ENCODE data around the gene SYNPR.

Gene SYNPR

DNA sequence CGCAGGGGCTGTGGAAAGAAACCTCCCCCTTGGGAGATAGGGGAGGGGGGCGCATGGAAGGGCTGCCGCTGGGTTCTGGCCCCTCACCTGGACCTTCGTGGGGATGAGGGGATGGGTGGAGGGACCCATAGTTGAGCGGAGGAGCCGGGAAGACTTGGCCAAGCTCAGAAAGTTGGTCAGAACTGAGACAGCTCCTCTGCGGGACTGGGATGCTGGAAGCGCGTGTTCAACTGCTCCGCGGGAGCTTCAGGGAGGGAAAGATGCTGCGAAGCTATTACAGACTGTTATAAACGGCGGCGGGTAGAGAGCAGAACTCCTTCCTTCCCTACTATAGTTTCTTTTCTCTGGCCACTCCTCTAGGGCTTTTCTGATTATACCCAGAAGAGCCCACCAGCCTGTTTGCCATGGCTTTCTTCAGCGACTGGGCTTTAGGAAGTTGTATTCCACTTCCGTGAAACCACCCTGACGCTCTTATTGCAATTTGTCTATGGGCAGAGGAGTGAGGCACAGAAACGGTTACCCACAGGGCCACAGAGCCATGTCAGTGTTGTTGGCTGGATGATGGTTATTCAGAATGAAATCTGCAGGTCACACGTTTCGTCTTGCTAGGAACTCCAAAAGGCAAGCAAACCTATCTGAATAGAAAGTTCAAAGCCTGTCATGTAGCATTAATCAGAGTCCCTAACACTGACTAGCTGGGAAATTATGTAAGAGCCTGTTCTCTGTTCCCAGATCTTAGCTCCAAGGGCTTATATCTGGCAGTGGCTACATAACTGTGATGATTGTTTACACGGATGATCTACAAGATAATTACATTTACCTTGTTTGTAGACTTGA lies 1.1 kb downstream of the SYNPR start:
- H3K27me3 ChIP-seq (ENCODE audit: low read depth) = peaks cover 40% of the 10 kb centered on the region
- in situ Hi-C loops (cut with MboI; ENCODE audit: low sequenced_read_pairs) = no loop called here
- DNase-seq (ENCODE audit: low spot score in 2 of 2) = no peak
- no peaks in the 10 kb centered on the region for H3K4me1 ChIP-seq
- no peaks in the 10 kb centered on the region for H3K36me3 ChIP-seq (replicated peaks)
- no peaks in the 10 kb centered on the region for H3K9me3 ChIP-seq
- H3K4me3 ChIP-seq = no peak overlapping the region

DNA sequence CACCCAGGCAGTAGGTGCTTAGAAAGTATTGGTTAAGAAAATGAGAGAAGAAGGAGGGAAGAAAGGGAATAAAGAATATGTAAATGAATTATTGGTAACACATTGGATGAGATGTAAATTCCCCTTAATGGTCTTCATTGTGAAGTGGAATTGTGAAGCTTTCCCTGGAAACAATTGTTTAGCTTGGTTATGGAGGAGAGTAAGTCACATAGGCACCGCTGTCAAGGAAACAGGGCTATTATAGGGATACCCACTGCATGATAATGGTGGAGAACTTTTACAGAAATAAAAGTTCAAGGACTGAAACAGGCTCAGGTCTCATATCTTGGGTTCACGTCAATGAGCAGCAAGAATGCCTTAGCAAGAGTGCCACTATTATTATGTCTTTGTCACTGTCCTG lies 9.5 kb downstream of the SYNPR start:
- H3K36me3 ChIP-seq (replicated peaks) = no peaks in the 10 kb centered on the region
- no peaks in the 10 kb centered on the region for H3K9me3 ChIP-seq
- no peak for DNase-seq (ENCODE audit: low spot score in 2 of 2)
- no peaks in the 10 kb centered on the region for H3K27me3 ChIP-seq (ENCODE audit: low read depth)
- in situ Hi-C loops (cut with MboI; ENCODE audit: low sequenced_read_pairs) = no loop called here
- no peaks in the 10 kb centered on the region for H3K4me1 ChIP-seq
- H3K4me3 ChIP-seq = no peak overlapping the region

DNA sequence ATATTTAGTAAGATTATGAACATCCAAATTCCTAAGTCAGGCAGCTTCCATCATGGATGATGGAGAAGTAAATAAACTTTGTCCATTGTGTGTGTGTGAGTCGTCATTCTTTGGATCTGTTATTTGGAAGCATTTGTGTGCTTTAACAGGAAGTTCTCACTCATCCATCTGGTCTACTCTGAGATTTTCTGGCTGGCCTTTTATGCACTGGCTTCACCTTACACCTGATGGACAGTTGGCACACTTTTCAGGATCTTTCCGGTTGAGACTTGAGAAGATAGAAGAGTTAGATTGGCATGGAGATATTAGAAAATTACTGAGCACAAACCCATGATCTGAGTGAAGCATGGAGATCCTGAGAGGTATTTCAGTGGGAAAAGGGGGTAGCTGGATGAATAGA lies 12.6 kb downstream of the SYNPR start:
- Histone ChIP-seq H3K27me3 (ENCODE audit: low read depth) (no peaks in the 10 kb centered on the region), H3K4me1 (no peaks in the 10 kb centered on the region), H3K9me3 (no peaks in the 10 kb centered on the region), H3K36me3 (replicated peaks) (no peaks in the 10 kb centered on the region), H3K4me3 (no peak overlapping the region)
- no peak for DNase-seq (ENCODE audit: low spot score in 2 of 2)
- in situ Hi-C loops (cut with MboI; ENCODE audit: low sequenced_read_pairs) = no loop called here

DNA sequence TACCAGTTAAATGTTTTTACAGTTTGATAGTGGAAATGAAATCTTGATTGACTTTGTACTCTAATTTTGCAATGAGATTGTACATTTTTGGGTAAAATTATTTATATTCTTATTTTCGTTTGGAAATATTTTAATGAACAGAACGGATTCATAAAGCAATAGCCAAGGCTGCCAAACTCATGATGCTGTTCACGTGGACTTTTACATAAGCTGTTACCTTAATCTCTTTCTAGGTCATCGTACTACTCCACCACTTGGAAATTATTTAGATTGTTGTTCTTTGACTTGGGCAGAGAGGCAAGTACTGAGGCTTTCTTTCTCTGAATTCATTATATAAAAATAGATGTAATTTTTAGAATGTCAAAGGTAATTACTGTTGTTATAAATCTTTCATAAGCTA lies 16.2 kb downstream of the SYNPR start:
- no peaks in the 10 kb centered on the region for H3K9me3 ChIP-seq
- H3K4me3 ChIP-seq = no peak overlapping the region
- no peaks in the 10 kb centered on the region for H3K27me3 ChIP-seq (ENCODE audit: low read depth)
- H3K4me1 ChIP-seq = no peaks in the 10 kb centered on the region
- no peaks in the 10 kb centered on the region for H3K36me3 ChIP-seq (replicated peaks)
- DNase-seq (ENCODE audit: low spot score in 2 of 2) = no peak
- in situ Hi-C loops (cut with MboI; ENCODE audit: low sequenced_read_pairs) = no loop called here

DNA sequence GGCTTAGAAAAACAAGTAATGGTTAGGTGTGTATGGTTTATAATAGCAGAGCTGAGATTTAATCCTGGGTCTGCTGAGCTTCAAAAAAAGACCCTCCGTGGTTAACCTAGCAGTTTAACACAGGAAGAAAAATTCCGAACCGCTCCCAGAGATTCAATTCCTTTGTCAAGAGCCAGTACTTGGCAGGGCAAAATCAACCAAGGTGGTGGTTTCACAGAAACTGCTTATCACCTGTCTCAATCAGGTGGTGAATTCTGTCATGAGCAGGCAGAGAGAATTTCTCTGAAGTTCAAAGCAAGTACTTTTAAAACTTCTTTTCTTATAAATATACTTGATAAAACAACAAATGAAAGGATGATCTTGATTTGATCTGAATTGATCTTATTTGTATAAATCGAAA lies 17.2 kb downstream of the SYNPR start:
- DNase-seq (ENCODE audit: low spot score in 2 of 2) = no peak
- no peaks in the 10 kb centered on the region for H3K9me3 ChIP-seq
- no peak overlapping the region for H3K4me3 ChIP-seq
- no peaks in the 10 kb centered on the region for H3K4me1 ChIP-seq
- H3K27me3 ChIP-seq (ENCODE audit: low read depth) = no peaks in the 10 kb centered on the region
- in situ Hi-C loops (cut with MboI; ENCODE audit: low sequenced_read_pairs) = no loop called here
- no peaks in the 10 kb centered on the region for H3K36me3 ChIP-seq (replicated peaks)

DNA sequence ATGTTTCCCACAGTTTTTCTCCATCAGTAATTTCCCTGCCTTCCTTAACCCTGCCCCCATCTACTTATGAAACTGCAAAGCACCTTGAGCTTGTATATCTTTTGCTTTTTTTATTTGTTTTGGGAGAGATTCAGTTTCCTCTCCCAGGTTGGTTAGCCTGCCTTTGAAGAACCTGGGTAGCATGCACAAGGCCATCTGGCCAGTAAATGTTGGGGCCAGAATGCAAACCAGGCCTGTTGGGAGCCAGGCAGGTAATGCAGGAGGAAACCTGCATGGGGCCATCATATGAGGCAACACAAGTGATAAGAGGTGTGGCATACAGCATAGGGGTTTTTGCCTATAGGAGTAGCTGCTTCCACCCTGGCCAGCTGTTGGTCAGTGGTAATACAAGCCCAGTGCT lies 17.7 kb downstream of the SYNPR start:
- H3K36me3 ChIP-seq (replicated peaks) = no peaks in the 10 kb centered on the region
- no peaks in the 10 kb centered on the region for H3K9me3 ChIP-seq
- DNase-seq (ENCODE audit: low spot score in 2 of 2) = no peak
- no peak overlapping the region for H3K4me3 ChIP-seq
- no peaks in the 10 kb centered on the region for H3K27me3 ChIP-seq (ENCODE audit: low read depth)
- H3K4me1 ChIP-seq = no peaks in the 10 kb centered on the region
- in situ Hi-C loops (cut with MboI; ENCODE audit: low sequenced_read_pairs) = no loop called here

DNA sequence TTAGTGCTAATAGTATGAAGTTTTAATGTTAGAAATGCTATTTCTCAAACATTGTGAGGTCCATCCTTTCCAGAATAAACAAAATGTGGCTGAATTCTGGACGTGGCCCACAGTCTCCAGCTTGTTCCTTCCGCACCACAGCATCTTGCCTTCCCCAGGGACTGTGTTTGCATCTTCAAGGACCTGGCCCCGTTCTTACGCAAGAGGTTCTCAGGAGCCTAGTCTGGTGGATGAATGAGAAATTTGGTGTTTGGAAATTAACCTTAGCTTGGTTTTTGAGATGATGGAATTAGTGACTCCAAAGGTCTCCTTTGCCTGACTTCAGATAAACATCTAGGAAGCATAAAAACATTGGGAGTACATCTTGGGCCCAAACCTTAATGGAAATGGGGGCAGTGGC lies 18.1 kb downstream of the SYNPR start:
- in situ Hi-C loops (cut with MboI; ENCODE audit: low sequenced_read_pairs) = no loop called here

DNA sequence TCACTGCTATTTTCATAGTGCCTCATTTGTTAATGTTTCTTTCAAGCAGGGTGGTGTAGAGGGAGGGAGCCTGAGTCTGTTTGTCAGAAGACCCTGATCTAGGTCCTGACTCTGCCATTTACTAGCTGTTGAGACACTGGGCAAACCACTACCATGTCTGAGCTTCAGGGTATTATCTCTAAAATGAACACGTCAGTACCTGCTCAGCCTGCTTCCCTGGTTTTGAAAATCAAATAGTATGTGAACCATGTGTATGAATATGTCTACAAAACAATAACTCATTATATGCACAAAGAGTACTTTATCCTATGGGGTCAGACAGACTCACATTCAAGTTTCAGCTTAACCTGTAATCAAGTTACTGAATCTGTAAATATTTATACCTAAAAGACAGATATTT lies 25.1 kb downstream of the SYNPR start:
- H3K9me3 ChIP-seq = no peaks in the 10 kb centered on the region
- in situ Hi-C loops (cut with MboI; ENCODE audit: low sequenced_read_pairs) = no loop called here
- H3K4me1 ChIP-seq = no peaks in the 10 kb centered on the region
- H3K36me3 ChIP-seq (replicated peaks) = no peaks in the 10 kb centered on the region
- no peak for DNase-seq (ENCODE audit: low spot score in 2 of 2)
- H3K4me3 ChIP-seq = no peak overlapping the region
- H3K27me3 ChIP-seq (ENCODE audit: low read depth) = peaks cover 5% of the 10 kb centered on the region

More for the DNA sequence above, 18.1 kb downstream of the SYNPR start:
- Histone ChIP-seq H3K36me3 (replicated peaks) (no peaks in the 10 kb centered on the region), H3K27me3 (ENCODE audit: low read depth) (no peaks in the 10 kb centered on the region), H3K9me3 (no peaks in the 10 kb centered on the region), H3K4me1 (no peaks in the 10 kb centered on the region), H3K4me3 (no peak overlapping the region)
- no peak for DNase-seq (ENCODE audit: low spot score in 2 of 2)

DNA sequence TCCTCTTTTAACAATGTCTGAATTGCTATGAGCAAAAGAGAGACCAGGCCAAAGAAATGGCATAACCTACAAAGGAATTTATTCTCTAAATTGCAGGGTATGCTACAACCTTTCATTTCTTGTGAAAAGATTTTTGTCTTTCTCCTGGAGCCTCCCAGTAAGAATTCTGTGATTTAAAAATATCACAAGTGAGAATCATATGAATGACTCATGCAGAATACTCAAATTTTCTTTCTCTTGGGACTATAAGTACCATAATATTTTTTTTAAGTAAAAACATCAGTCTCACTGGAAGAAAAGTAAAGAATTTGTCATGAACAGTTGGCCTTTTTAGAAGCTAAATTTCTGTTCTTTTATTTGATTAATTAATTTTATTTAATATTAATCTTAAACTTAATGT lies 26.3 kb downstream of the SYNPR start:
- Histone ChIP-seq H3K4me3 (no peak overlapping the region), H3K27me3 (ENCODE audit: low read depth) (peaks cover 5% of the 10 kb centered on the region), H3K4me1 (no peaks in the 10 kb centered on the region), H3K36me3 (replicated peaks) (no peaks in the 10 kb centered on the region), H3K9me3 (no peaks in the 10 kb centered on the region)
- no peak for DNase-seq (ENCODE audit: low spot score in 2 of 2)
- in situ Hi-C loops (cut with MboI; ENCODE audit: low sequenced_read_pairs) = no loop called here

DNA sequence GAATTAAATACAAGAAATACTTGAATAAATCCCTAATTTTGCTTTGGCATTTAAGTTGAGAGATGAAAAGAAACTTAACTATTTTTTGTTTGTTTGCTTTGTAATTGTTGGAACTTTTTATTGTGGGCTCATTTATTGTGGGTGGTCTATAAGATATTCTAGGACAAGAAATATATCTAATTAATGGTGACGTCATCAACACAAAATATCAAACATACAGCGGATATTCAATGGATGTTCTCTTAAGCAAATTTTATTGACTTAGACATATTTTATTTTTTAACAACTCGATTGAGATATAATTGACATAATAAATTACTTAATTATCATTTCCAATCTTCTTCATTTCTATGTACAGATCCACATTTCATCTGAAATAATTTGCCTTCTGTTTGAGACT lies 30.0 kb downstream of the SYNPR start:
- Histone ChIP-seq H3K36me3 (replicated peaks) (no peaks in the 10 kb centered on the region), H3K9me3 (no peaks in the 10 kb centered on the region), H3K4me1 (no peaks in the 10 kb centered on the region), H3K4me3 (no peak overlapping the region), H3K27me3 (ENCODE audit: low read depth) (peaks cover 5% of the 10 kb centered on the region)
- DNase-seq (ENCODE audit: low spot score in 2 of 2) = no peak
- in situ Hi-C loops (cut with MboI; ENCODE audit: low sequenced_read_pairs) = no loop called here

DNA sequence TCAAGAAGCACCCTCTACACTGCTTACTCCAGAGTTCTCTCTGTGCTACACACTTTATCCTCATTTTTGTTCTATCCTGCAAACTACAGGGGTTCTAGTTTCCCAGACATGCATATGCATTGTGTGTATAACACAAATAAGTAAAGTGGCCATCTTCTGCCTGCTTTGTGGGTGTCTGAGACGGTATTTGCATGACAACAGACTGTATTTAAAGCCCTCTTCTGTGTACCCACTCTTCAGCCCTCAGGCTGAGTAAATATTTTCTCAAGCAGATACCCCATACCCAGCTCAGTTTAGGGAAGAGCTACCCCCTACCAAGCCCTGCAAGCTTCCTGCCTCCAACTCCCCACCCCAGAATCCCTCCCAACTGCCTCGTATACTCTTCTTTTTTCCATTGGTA lies 31.7 kb downstream of the SYNPR start:
- no peaks in the 10 kb centered on the region for H3K4me1 ChIP-seq
- H3K9me3 ChIP-seq = no peaks in the 10 kb centered on the region
- no peak for DNase-seq (ENCODE audit: low spot score in 2 of 2)
- H3K27me3 ChIP-seq (ENCODE audit: low read depth) = no peaks in the 10 kb centered on the region; the same call in 1 of the 2 replicates
- H3K36me3 ChIP-seq (replicated peaks) = no peaks in the 10 kb centered on the region
- in situ Hi-C loops (cut with MboI; ENCODE audit: low sequenced_read_pairs) = no loop called here
- H3K4me3 ChIP-seq = no peak overlapping the region

DNA sequence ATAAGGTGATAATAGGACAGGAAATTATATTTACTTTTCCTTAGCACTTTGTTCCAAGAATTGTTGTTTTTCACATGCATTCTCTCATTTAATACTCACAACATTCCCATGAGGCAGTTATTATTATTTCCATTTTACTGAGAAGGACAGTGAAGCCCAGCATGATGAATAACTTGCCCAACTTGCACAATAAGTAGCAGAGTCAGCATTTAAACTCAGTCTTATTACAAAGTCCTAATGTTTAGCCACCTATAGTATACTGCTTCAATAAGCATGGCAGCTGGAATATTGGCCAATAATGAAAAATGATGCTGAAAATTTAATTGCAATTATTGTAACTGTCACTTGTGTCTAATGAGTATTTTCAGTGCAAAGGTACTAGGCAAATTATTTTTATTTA lies 45.7 kb downstream of the SYNPR start:
- Histone ChIP-seq H3K27me3 (ENCODE audit: low read depth) (no peaks in the 10 kb centered on the region), H3K4me1 (no peaks in the 10 kb centered on the region), H3K36me3 (replicated peaks) (no peaks in the 10 kb centered on the region), H3K9me3 (no peaks in the 10 kb centered on the region), H3K4me3 (no peak overlapping the region)
- in situ Hi-C loops (cut with MboI; ENCODE audit: low sequenced_read_pairs) = no loop called here
- no peak for DNase-seq (ENCODE audit: low spot score in 2 of 2)

DNA sequence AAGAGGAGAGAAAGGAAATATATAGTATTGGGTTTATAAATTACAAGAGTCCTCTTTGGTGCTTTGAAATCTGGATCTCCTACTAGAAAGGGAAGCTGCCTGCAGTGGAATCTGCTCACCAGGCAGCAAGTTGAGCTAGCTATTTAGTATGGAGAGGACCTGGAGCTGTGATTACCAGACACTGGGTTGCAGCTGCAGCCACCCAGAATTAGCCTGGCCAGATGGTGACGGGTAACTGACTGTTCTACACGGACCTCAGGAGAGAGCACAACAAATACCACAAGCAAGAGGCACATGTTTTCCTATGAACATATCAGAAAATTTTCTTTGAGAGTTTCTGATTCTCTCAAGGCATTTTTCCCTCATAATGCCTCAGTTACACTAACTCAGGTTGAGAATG lies 46.5 kb downstream of the SYNPR start:
- no peaks in the 10 kb centered on the region for H3K4me1 ChIP-seq
- no peaks in the 10 kb centered on the region for H3K27me3 ChIP-seq (ENCODE audit: low read depth)
- in situ Hi-C loops (cut with MboI; ENCODE audit: low sequenced_read_pairs) = no loop called here
- H3K36me3 ChIP-seq (replicated peaks) = no peaks in the 10 kb centered on the region
- DNase-seq (ENCODE audit: low spot score in 2 of 2) = no peak
- no peaks in the 10 kb centered on the region for H3K9me3 ChIP-seq
- H3K4me3 ChIP-seq = no peak overlapping the region

DNA sequence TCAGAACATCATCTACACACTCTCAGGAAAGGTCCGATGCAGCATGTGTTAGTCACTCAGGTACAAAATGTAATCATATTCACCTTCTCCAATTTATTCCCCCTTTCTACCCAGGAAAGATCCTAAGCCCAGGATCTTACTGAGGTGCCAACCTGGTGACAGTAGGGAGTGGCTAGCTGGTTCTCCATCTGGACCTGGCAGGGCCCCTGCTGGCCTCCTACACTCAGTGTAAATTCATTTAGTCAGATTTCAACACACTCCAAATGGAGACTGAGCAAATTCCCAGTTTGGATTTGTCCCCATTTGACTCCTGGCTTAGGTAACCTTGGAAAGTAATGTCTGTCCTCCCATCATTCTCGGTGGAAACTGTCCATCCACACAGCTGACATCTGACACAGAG lies 47.3 kb downstream of the SYNPR start:
- Histone ChIP-seq H3K27me3 (ENCODE audit: low read depth) (no peaks in the 10 kb centered on the region), H3K9me3 (no peaks in the 10 kb centered on the region), H3K4me1 (no peaks in the 10 kb centered on the region), H3K36me3 (replicated peaks) (no peaks in the 10 kb centered on the region), H3K4me3 (no peak overlapping the region)
- no peak for DNase-seq (ENCODE audit: low spot score in 2 of 2)
- in situ Hi-C loops (cut with MboI; ENCODE audit: low sequenced_read_pairs) = no loop called here

DNA sequence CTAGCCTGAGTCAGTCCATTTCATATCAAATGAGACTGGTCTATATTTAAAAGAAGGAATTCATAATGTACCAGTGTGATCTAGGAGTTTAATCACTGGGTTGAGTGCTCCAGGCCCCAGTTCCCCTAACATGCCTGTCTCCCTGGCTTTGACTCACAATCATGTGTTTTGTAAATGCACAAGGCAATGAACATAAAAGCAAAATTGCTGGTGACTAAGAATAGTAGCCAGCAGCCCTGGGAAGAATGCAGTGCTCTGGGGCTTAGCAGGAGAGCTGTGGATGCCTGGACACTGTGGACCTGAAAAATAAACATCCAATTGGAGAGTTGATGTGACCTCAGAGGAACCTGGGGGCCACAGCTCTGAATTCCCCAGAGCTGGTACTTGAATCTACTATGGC lies 50.3 kb downstream of the SYNPR start:
- no peaks in the 10 kb centered on the region for H3K9me3 ChIP-seq
- in situ Hi-C loops (cut with MboI; ENCODE audit: low sequenced_read_pairs) = no loop called here
- no peaks in the 10 kb centered on the region for H3K27me3 ChIP-seq (ENCODE audit: low read depth)
- H3K4me1 ChIP-seq = no peaks in the 10 kb centered on the region
- no peaks in the 10 kb centered on the region for H3K36me3 ChIP-seq (replicated peaks)
- no peak for DNase-seq (ENCODE audit: low spot score in 2 of 2)
- no peak overlapping the region for H3K4me3 ChIP-seq
